ENCODE results near the gene CRB1.
"Not testable (repeated sequence)": the region's sequence is repeated elsewhere in the genome, so short reads cannot be mapped to it uniquely, and the experiment has no call there.

Gene CRB1

GRCh38 chr1:197400522-197400902 is 132.5 kb downstream of the CRB1 start:
- DNase-seq (ENCODE audit: low spot score), result no peak

- DNase-seq (ENCODE audit: low spot score), result no peak
Observed at GRCh38 chr1:197402189-197402588, 134.1 kb downstream of the CRB1 start.

- DNase-seq (ENCODE audit: low spot score), result not testable (repeated sequence)
Observed at GRCh38 chr1:197404774-197405173, 136.7 kb downstream of the CRB1 start.

GRCh38 chr1:197405614-197406013 is 137.6 kb downstream of the CRB1 start:
- not testable (repeated sequence) for DNase-seq (ENCODE audit: low spot score)

- DNase-seq (ENCODE audit: low spot score), result no peak
Observed at GRCh38 chr1:197413564-197413963, 145.5 kb downstream of the CRB1 start.

GRCh38 chr1:197415221-197415620 is 147.2 kb downstream of the CRB1 start:
- DNase-seq (ENCODE audit: low spot score), result no peak

- DNase-seq (ENCODE audit: low spot score), result no peak
Observed at GRCh38 chr1:197418693-197419092, 150.6 kb downstream of the CRB1 start.

GRCh38 chr1:197422993-197423392 is 154.9 kb downstream of the CRB1 start:
- no peak for DNase-seq (ENCODE audit: low spot score)

- no peak for DNase-seq (ENCODE audit: low spot score)
Observed at GRCh38 chr1:197424380-197424779, 156.3 kb downstream of the CRB1 start.

- no peak for DNase-seq (ENCODE audit: low spot score)
Observed at GRCh38 chr1:197429372-197429771, 161.3 kb downstream of the CRB1 start.

GRCh38 chr1:197435224-197435623 is 167.2 kb downstream of the CRB1 start:
- no peak for DNase-seq (ENCODE audit: low spot score)

- no peak for DNase-seq (ENCODE audit: low spot score)
Observed at GRCh38 chr1:197437601-197438000, 169.5 kb downstream of the CRB1 start.

- no peak for DNase-seq (ENCODE audit: low spot score)
Observed at GRCh38 chr1:197438010-197438790, 170.1 kb downstream of the CRB1 start.

- DNase-seq (ENCODE audit: low spot score), result no peak
Observed at GRCh38 chr1:197439708-197440280, 171.7 kb downstream of the CRB1 start.

GRCh38 chr1:197440715-197441114 is 172.7 kb downstream of the CRB1 start:
- DNase-seq (ENCODE audit: low spot score), result no peak

- no peak for DNase-seq (ENCODE audit: low spot score)
Observed at GRCh38 chr1:197441999-197442414, 174.0 kb downstream of the CRB1 start.

GRCh38 chr1:197444755-197445154 is 176.7 kb downstream of the CRB1 start:
- no peak for DNase-seq (ENCODE audit: low spot score)

- no peak for DNase-seq (ENCODE audit: low spot score)
Observed at GRCh38 chr1:197448121-197448779, 180.2 kb downstream of the CRB1 start.

GRCh38 chr1:197451381-197451780 is 183.3 kb downstream of the CRB1 start:
- DNase-seq (ENCODE audit: low spot score), result no peak

GRCh38 chr1:197453376-197454058 is 185.5 kb downstream of the CRB1 start:
- no peak for DNase-seq (ENCODE audit: low spot score)

GRCh38 chr1:197462539-197462938 is 194.5 kb downstream of the CRB1 start:
- no peak for DNase-seq (ENCODE audit: low spot score)

GRCh38 chr1:197463142-197463541 is 195.1 kb downstream of the CRB1 start:
- no peak for DNase-seq (ENCODE audit: low spot score)

- DNase-seq (ENCODE audit: low spot score), result peak; percentile 32
Observed at GRCh38 chr1:197464044-197464443, 196.0 kb downstream of the CRB1 start.
